ENCODE results near the gene SAMD4A. TPM values are rescaled to one million over a fixed set of nuclear protein-coding genes. Genes with fewer than 3 reads are reported as not detected.
A peak's percentile ranks its signal among the peaks of the same experiment; 100 is the strongest.

SAMD4A gene
- total RNA-seq, 4 donors from 2014 or later = 39.8 to 53.3 (median 48.0) TPM

GRCh38 chr14:54730156-54730961 is 163.4 kb downstream of the SAMD4A start:
- H3K27me3 ChIP-seq = no peaks in the 10 kb centered on the region
- DNase-seq (ENCODE audit: low spot score in 2 of 2) = peak in 1 of 2 donors; percentile 29
- peaks cover 0 to 24% (median 5%) of the 10 kb centered on the region in 4 donors for H3K4me1 ChIP-seq
- peak overlapping the region; percentile 16 to 62 (median 52) for H3K27ac ChIP-seq
- H3K4me3 ChIP-seq = peak overlapping the region in 1 of 4 donors; percentile 23
- 39 to 43% methylated on average over 6 of the region's 6 CpGs for WGBS, 2 donors
- H3K36me3 ChIP-seq = no peaks in the 10 kb centered on the region
- TF ChIP-seq EP300 (IDR thresholded peaks at IDR 0.05) = peak in 1 of 2 donors; percentile 48
- TF ChIP-seq POLR2A (IDR thresholded peaks at IDR 0.05) = no peak
- TF ChIP-seq CTCF (IDR thresholded peaks at IDR 0.05) = no peak
- H3K9me3 ChIP-seq = no peaks in the 10 kb centered on the region

DNA sequence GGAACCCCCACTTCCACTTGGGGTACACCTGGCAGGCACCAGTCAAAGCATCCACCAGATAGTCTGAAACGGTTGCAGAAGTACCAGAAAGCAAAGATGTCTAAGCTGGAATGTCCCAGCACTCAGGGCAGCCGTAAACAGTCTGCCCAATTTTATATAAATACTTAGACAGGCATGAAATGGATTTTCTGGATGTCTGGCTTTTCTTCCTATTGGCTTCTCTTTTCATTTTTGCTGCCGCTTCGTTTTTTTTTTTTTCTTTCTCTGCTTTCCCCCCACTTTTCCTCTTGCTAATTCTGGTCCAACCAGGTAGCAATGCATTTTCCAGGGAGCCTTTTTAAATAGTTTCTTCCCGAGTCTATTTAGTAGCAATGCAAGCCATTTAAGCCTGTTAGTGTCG is 168.0 kb downstream of the SAMD4A start:
- 85 to 88% methylated on average over 6 of the region's 6 CpGs for WGBS, 2 donors
- H3K9me3 ChIP-seq = no peaks in the 10 kb centered on the region
- H3K4me3 ChIP-seq = no peak overlapping the region
- H3K27ac ChIP-seq = no peak overlapping the region
- TF ChIP-seq EP300 (IDR thresholded peaks at IDR 0.05) = no peak
- no peak for TF ChIP-seq POLR2A (IDR thresholded peaks at IDR 0.05)
- TF ChIP-seq CTCF (IDR thresholded peaks at IDR 0.05) = no peak
- H3K27me3 ChIP-seq = no peaks in the 10 kb centered on the region
- peaks cover 0 to 5% (median 0%) of the 10 kb centered on the region in 3 donors for H3K36me3 ChIP-seq
- no peak for DNase-seq (ENCODE audit: low spot score in 2 of 2)
- peaks cover 0 to 26% (median under 1%) of the 10 kb centered on the region in 4 donors for H3K4me1 ChIP-seq

DNA sequence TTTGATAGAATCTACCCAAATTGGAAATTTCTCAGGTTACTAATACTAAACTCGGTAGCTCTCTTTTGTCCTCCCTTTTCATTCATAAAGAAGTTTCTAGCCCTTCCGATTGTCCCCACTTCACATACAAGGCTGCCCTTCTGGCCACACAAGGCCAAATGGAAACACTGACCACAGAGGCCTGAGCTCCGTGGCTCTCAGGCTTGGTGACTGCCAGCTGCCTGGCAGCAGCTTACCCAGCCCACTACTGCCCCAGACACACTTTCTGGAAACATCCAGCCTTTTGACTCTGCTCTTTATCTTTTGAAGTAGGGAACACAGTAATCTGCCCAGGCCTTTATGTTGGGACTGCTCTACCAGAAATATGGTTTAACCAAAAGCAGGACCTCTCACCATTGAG is 168.5 kb downstream of the SAMD4A start:
- WGBS, 2 donors = 66% methylated on average over 3 of the region's 3 CpGs
- peaks cover 0 to 5% (median 0%) of the 10 kb centered on the region in 3 donors for H3K36me3 ChIP-seq
- no peaks in the 10 kb centered on the region for H3K9me3 ChIP-seq
- no peak for DNase-seq (ENCODE audit: low spot score in 2 of 2)
- H3K4me3 ChIP-seq = no peak overlapping the region
- H3K27ac ChIP-seq = no peak overlapping the region
- TF ChIP-seq EP300 (IDR thresholded peaks at IDR 0.05) (no peak), POLR2A (IDR thresholded peaks at IDR 0.05) (no peak), CTCF (IDR thresholded peaks at IDR 0.05) (no peak)
- no peaks in the 10 kb centered on the region for H3K27me3 ChIP-seq
- H3K4me1 ChIP-seq = peaks cover 0 to 21% (median 0%) of the 10 kb centered on the region in 4 donors

- H3K27ac ChIP-seq = no peak overlapping the region
- TF ChIP-seq POLR2A (IDR thresholded peaks at IDR 0.05) = no peak
- no peak for TF ChIP-seq CTCF (IDR thresholded peaks at IDR 0.05)
- TF ChIP-seq EP300 (IDR thresholded peaks at IDR 0.05) = no peak
- peaks cover 0 to 5% (median 0%) of the 10 kb centered on the region in 3 donors for H3K36me3 ChIP-seq
- WGBS, 2 donors = 79 to 91% methylated on average over 5 of the region's 5 CpGs
- H3K9me3 ChIP-seq = no peaks in the 10 kb centered on the region
- H3K27me3 ChIP-seq = no peaks in the 10 kb centered on the region
- no peak for DNase-seq (ENCODE audit: low spot score in 2 of 2)
- H3K4me1 ChIP-seq = peaks cover 0 to 10% (median 0%) of the 10 kb centered on the region in 4 donors
- no peak overlapping the region for H3K4me3 ChIP-seq
Observed at GRCh38 chr14:54737132-54737711, 170.3 kb downstream of the SAMD4A start.

- H3K4me3 ChIP-seq = no peak overlapping the region
- H3K36me3 ChIP-seq = peaks cover 0 to 5% (median 0%) of the 10 kb centered on the region in 3 donors
- WGBS, 2 donors = 59 to 71% methylated on average over 4 of the region's 4 CpGs
- no peaks in the 10 kb centered on the region for H3K9me3 ChIP-seq
- no peaks in the 10 kb centered on the region for H3K27me3 ChIP-seq
- peaks cover 0 to 10% (median 0%) of the 10 kb centered on the region in 4 donors for H3K4me1 ChIP-seq
- TF ChIP-seq EP300 (IDR thresholded peaks at IDR 0.05) = peak in 1 of 2 donors; percentile 10
- TF ChIP-seq POLR2A (IDR thresholded peaks at IDR 0.05) = no peak
- no peak for TF ChIP-seq CTCF (IDR thresholded peaks at IDR 0.05)
- H3K27ac ChIP-seq = no peak overlapping the region
- DNase-seq (ENCODE audit: low spot score in 2 of 2) = no peak
Observed at GRCh38 chr14:54738009-54738408, 171.1 kb downstream of the SAMD4A start.

Measured in tibial nerve (tissue), 4 donors.